Measurements from ENCODE around the gene NEURL1B. TPM values are rescaled to one million over a fixed set of nuclear protein-coding genes. Genes with fewer than 3 reads are reported as not detected.

The NEURL1B gene
- total RNA-seq, 1 experiment from 2014 or later = 2.8 TPM

DNA sequence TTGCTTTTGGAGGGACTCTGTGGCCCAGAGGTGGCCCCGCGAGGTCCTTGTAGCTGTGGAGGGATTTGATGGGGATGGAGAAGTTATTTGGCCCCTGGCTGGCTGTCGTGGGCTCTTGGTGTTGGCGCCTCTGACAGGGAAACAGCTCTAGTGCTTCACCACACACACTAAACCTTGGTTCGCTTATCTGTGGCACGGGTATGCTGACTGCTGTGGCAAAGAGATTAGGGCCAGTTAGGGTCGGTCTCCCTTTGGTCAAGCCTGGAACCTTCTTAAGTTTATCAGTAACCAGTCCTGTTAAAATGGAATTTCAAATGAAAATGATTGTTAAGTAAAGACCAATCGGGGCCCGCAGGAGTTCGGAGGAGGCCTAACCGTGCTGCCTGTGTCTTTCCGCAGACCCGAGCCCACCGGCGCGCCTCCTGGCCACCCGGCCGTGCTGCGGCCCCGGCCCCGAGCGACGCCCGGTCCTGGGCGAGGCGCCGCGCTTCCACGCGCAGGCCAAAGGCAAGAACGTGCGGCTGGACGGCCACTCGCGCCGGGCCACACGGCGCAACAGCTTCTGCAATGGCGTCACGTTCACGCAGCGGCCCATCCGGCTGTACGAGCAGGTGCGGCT is 28.4 kb downstream of the NEURL1B start:
- Mint-ChIP-seq H3K4me1 (ENCODE audit: low read depth, unreplicated experiment) (no peaks in the 10 kb centered on the region), H3K27ac (ENCODE audit: unreplicated experiment) (no peak overlapping the region), H3K36me3 (ENCODE audit: insufficient read depth, unreplicated experiment) (no peaks in the 10 kb centered on the region), H3K27me3 (ENCODE audit: unreplicated experiment) (peaks cover 52% of the 10 kb centered on the region), H3K9me3 (ENCODE audit: low read depth, unreplicated experiment) (no peaks in the 10 kb centered on the region), H3K4me3 (ENCODE audit: low read depth, unreplicated experiment) (no peak overlapping the region)
- no TSS peak for BruUV-seq (replicated peaks)
- intact Hi-C loops (cut with micrococcal nuclease; ENCODE audit: unreplicated experiment) = no loop called here
- CTCF ChIA-PET = no interaction called here
- no peak for DNase-seq
- TF ChIP-seq, protein P1, sequence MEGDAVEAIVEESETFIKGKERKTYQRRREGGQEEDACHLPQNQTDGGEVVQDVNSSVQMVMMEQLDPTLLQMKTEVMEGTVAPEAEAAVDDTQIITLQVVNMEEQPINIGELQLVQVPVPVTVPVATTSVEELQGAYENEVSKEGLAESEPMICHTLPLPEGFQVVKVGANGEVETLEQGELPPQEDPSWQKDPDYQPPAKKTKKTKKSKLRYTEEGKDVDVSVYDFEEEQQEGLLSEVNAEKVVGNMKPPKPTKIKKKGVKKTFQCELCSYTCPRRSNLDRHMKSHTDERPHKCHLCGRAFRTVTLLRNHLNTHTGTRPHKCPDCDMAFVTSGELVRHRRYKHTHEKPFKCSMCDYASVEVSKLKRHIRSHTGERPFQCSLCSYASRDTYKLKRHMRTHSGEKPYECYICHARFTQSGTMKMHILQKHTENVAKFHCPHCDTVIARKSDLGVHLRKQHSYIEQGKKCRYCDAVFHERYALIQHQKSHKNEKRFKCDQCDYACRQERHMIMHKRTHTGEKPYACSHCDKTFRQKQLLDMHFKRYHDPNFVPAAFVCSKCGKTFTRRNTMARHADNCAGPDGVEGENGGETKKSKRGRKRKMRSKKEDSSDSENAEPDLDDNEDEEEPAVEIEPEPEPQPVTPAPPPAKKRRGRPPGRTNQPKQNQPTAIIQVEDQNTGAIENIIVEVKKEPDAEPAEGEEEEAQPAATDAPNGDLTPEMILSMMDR (IDR thresholded peaks at IDR 0.05; ENCODE audit: unreplicated experiment) = no peak

DNA sequence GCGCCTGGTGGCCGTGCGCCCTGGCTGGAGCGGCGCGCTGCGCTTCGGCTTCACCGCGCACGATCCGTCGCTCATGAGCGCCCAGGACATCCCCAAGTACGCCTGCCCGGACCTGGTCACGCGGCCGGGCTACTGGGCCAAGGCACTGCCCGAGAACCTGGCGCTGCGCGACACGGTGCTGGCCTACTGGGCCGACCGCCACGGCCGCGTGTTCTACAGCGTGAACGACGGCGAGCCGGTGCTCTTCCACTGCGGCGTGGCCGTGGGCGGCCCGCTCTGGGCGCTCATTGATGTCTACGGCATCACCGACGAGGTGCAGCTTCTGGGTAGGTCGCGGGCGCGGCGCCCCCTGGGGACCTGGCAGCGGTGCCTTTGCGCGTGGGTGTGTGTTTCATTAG is 28.9 kb downstream of the NEURL1B start:
- Mint-ChIP-seq H3K36me3 (ENCODE audit: insufficient read depth, unreplicated experiment) (no peaks in the 10 kb centered on the region), H3K4me3 (ENCODE audit: low read depth, unreplicated experiment) (no peak overlapping the region), H3K4me1 (ENCODE audit: low read depth, unreplicated experiment) (no peaks in the 10 kb centered on the region), H3K27me3 (ENCODE audit: unreplicated experiment) (peaks cover 48% of the 10 kb centered on the region), H3K9me3 (ENCODE audit: low read depth, unreplicated experiment) (no peaks in the 10 kb centered on the region), H3K27ac (ENCODE audit: unreplicated experiment) (no peak overlapping the region)
- no TSS peak for BruUV-seq (replicated peaks)
- intact Hi-C loops (cut with micrococcal nuclease; ENCODE audit: unreplicated experiment) = no loop called here
- CTCF ChIA-PET = no interaction called here
- TF ChIP-seq, protein P1 (IDR thresholded peaks at IDR 0.05; ENCODE audit: unreplicated experiment) = no peak
- DNase-seq = no peak

DNA sequence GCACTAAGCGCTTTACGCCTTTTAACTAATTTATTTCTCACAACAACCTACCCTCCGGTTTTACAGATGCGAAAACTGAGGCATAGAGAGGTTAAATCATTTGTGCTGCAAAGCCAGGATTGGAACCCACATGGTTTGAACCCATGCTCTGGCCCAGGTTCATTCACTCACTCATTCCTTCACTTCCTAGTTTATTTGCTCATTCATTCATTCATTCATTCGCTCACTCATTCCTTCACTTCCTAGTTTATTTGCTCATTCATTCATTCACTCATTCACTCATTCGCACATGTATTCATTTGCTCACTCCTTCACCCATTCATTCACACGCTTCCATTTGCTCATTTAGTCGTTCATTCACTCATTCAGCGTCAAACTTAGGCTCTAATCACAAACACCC is 29.4 kb downstream of the NEURL1B start:
- Mint-ChIP-seq H3K4me1 (ENCODE audit: low read depth, unreplicated experiment) (no peaks in the 10 kb centered on the region), H3K36me3 (ENCODE audit: insufficient read depth, unreplicated experiment) (no peaks in the 10 kb centered on the region), H3K9me3 (ENCODE audit: low read depth, unreplicated experiment) (no peaks in the 10 kb centered on the region), H3K27me3 (ENCODE audit: unreplicated experiment) (peaks cover 48% of the 10 kb centered on the region), H3K4me3 (ENCODE audit: low read depth, unreplicated experiment) (no peak overlapping the region), H3K27ac (ENCODE audit: unreplicated experiment) (no peak overlapping the region)
- intact Hi-C loops (cut with micrococcal nuclease; ENCODE audit: unreplicated experiment) = no loop called here
- no peak for DNase-seq
- BruUV-seq (replicated peaks) = no TSS peak
- CTCF ChIA-PET = no interaction called here
- TF ChIP-seq, protein P1 (IDR thresholded peaks at IDR 0.05; ENCODE audit: unreplicated experiment) = no peak

DNA sequence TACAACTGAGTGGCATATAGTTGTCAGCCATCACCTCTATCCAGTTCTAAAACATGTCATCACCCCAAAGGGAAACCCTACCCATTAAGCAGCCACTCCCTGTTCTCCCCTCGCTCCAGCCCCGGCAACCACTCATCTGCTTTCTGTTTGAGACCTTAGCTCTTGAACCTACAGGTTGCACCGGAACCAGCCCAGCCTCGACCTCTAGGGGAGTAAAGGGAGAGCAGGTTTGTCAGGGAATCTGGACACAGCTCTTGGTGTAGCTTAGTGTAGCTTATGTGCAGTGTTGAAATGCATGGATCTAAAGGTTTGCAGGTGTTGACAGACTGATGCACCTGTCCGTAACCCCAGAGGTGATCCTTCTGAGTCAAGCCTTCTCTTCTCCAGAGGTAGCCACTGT is 30.0 kb downstream of the NEURL1B start:
- H3K9me3 Mint-ChIP-seq (ENCODE audit: low read depth, unreplicated experiment) = no peaks in the 10 kb centered on the region
- BruUV-seq (replicated peaks) = no TSS peak
- H3K27me3 Mint-ChIP-seq (ENCODE audit: unreplicated experiment) = peaks cover 48% of the 10 kb centered on the region
- no peak for DNase-seq
- CTCF ChIA-PET = no interaction called here
- intact Hi-C loops (cut with micrococcal nuclease; ENCODE audit: unreplicated experiment) = no loop called here
- H3K4me3 Mint-ChIP-seq (ENCODE audit: low read depth, unreplicated experiment) = no peak overlapping the region
- no peaks in the 10 kb centered on the region for H3K36me3 Mint-ChIP-seq (ENCODE audit: insufficient read depth, unreplicated experiment)
- TF ChIP-seq, protein P1 (IDR thresholded peaks at IDR 0.05; ENCODE audit: unreplicated experiment) = no peak
- H3K4me1 Mint-ChIP-seq (ENCODE audit: low read depth, unreplicated experiment) = no peaks in the 10 kb centered on the region
- no peak overlapping the region for H3K27ac Mint-ChIP-seq (ENCODE audit: unreplicated experiment)

Data from Calu3 (cell line).